C4-2B (cell line): ENCODE results near the gene MTMR3.

Source experiments
- ZFX ChIP-seq: fragments of 450-650 bp; IDR thresholded peaks from 2 replicates; pipeline ENCODE4 v1.6.1; 2017
- TF ChIP-seq, protein P1 (sequence below): fragments of 450-650 bp; conservative IDR thresholded peaks from 2 replicates; pipeline ENCODE4 v1.5.1; 2017; ENCODE audit warnings: mild to moderate bottlenecking

DNA sequence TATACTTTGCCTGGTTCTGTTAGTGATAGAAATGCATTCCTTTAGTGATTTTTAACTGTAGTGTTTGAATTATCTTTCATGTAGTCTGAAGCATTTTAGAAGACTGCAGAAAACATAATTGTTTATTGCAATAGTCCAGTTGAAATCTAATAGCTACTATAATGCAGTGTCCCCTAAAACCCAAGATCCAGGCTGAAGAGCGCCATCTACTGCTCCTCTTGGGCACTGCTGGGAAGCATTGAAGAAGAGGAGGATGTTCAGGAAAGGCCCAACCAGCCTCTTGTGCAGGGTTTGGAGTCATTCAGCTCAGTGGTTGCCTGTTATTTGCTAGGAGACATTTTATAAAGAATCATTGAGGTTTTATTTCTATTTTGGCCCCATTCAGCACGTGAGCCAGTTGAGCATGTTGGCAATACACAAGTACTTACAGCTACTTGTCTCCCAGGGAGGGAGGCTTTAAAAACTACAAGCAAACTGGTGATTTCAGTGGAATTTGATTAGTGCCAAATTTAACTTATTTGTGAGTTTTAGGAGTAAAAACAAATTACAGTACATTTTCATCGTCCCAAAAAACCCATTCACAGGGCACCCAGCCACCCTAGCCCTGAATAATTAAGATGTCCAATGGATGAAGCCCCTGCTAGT lies 122.4 kb downstream of the MTMR3 start:
- TF ChIP-seq, protein P1, sequence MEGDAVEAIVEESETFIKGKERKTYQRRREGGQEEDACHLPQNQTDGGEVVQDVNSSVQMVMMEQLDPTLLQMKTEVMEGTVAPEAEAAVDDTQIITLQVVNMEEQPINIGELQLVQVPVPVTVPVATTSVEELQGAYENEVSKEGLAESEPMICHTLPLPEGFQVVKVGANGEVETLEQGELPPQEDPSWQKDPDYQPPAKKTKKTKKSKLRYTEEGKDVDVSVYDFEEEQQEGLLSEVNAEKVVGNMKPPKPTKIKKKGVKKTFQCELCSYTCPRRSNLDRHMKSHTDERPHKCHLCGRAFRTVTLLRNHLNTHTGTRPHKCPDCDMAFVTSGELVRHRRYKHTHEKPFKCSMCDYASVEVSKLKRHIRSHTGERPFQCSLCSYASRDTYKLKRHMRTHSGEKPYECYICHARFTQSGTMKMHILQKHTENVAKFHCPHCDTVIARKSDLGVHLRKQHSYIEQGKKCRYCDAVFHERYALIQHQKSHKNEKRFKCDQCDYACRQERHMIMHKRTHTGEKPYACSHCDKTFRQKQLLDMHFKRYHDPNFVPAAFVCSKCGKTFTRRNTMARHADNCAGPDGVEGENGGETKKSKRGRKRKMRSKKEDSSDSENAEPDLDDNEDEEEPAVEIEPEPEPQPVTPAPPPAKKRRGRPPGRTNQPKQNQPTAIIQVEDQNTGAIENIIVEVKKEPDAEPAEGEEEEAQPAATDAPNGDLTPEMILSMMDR, result peak; percentile 99
- no peak for TF ChIP-seq ZFX
